HCT116 (cell line): ENCODE data around the gene CARMIL1.

Experiments
- FOSL1 ChIP-seq: IDR thresholded peaks from 2 replicates; pipeline ENCODE4 v1.6.1; 2012; ENCODE audit warnings: low read depth
- SRF ChIP-seq: IDR thresholded peaks from 2 replicates; pipeline ENCODE4 v1.6.1; 2012; ENCODE audit warnings: low read depth
- ZFX ChIP-seq: fragments of 450-650 bp; IDR thresholded peaks from 2 replicates; pipeline ENCODE4 v1.6.1; 2017
- TF ChIP-seq, protein P1 (sequence below), 3 experiments: fragments of 200-600 bp in 1 of 3; sonication (generic) in 1 of 3; IDR thresholded peaks in 2 of 3; conservative IDR thresholded peaks in 1 of 3; 2 replicates each; pipeline ENCODE4 v1.5.1; 2012 to 2017; ENCODE audit warnings: low read depth in 2 of 3, low read length in 2 of 3, antibody characterized with exemption in 1 of 3, borderline replicate concordance in 1 of 3, control low read depth in 1 of 3, mild to moderate bottlenecking in 1 of 3, mixed read lengths in 1 of 3, mixed run types in 1 of 3, moderate library complexity in 1 of 3; ENCODE audit not compliant: insufficient read depth in 1 of 3

GRCh38 chr6:25637211-25637610 lies 358.0 kb downstream of the CARMIL1 start:
- TF ChIP-seq ZFX (no peak), FOSL1 (no peak), SRF (no peak)
- TF ChIP-seq, protein P1, sequence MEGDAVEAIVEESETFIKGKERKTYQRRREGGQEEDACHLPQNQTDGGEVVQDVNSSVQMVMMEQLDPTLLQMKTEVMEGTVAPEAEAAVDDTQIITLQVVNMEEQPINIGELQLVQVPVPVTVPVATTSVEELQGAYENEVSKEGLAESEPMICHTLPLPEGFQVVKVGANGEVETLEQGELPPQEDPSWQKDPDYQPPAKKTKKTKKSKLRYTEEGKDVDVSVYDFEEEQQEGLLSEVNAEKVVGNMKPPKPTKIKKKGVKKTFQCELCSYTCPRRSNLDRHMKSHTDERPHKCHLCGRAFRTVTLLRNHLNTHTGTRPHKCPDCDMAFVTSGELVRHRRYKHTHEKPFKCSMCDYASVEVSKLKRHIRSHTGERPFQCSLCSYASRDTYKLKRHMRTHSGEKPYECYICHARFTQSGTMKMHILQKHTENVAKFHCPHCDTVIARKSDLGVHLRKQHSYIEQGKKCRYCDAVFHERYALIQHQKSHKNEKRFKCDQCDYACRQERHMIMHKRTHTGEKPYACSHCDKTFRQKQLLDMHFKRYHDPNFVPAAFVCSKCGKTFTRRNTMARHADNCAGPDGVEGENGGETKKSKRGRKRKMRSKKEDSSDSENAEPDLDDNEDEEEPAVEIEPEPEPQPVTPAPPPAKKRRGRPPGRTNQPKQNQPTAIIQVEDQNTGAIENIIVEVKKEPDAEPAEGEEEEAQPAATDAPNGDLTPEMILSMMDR (IDR thresholded peaks at IDR 0.05 in 2 of 3, conservative IDR thresholded peaks at IDR 0.05 in 1 of 3; ENCODE audit: borderline replicate concordance in 1 of 3, insufficient read depth in 1 of 3, low read depth in 2 of 3, low read length in 2 of 3) = no peak
